ENCODE results near the gene FIP1L1. TPM values are rescaled to one million over a fixed set of nuclear protein-coding genes. Genes with fewer than 3 reads are reported as not detected.
"Not testable (repeated sequence)": the region's sequence is repeated elsewhere in the genome, so short reads cannot be mapped to it uniquely, and the experiment has no call there.

FIP1L1 gene
- total and polyA plus RNA-seq, 5 donors, result 24.8 to 33.6 (median 30.8) TPM

DNA sequence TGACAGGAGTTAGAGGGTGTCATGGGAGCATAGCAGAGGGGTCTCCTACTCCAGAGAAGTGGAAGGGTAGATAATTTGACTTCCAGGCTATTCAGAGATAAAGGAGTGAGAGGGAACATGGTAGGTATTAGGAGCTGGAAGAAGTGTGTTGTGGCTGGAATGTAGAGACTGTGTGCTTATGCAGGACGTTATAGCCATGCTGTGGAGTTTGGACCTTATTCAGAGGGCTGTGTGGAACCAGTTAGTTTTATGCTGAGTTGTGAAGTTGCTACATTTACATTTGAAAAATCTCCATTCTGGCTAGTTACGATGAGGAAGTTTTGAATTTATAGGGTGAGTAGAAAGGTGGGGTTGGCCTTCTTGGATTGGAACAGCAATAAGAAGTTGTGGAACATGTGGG lies 67.5 kb downstream of the FIP1L1 start:
- 95% methylated on average over 2 of the region's 2 CpGs for WGBS
- no peak overlapping the region for H3K4me3 ChIP-seq (ENCODE audit: low read length)
- DNase-seq, result no peak
- no peak overlapping the region for H3K27ac ChIP-seq (ENCODE audit: low read length)
- H3K27me3 ChIP-seq (ENCODE audit: control insufficient read depth, insufficient read depth), result no peaks in the 10 kb centered on the region
- no peaks in the 10 kb centered on the region for H3K4me1 ChIP-seq (ENCODE audit: control insufficient read depth, insufficient read depth, low read length)
- intact Hi-C loops (cut with DNase I), result no loop called here
- no peaks in the 10 kb centered on the region for H3K9me3 ChIP-seq (ENCODE audit: control insufficient read depth, low read length)
- ATAC-seq, result no peak

DNA sequence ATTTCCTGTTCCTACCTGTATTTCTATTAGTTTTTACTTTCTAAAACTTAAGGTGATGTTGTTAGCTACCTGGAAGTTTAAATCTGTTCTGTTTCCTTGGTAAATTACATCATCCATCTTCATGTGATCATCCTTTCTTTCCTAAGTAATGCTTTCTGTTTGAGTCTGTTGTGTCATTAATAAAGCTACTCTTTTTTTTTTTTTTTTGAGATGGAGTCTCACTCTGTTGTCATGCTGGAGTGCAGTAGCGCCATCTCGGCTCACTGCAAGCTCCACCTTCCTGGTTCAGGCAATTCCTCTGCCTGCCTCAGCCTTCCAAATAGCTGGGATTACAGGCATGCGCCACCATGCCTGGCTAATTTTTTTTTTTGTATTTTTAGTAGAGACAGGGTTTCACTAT lies 73.3 kb downstream of the FIP1L1 start:
- intact Hi-C loops (cut with DNase I), result no loop called here
- no peak overlapping the region for H3K4me3 ChIP-seq (ENCODE audit: low read length)
- no peaks in the 10 kb centered on the region for H3K4me1 ChIP-seq (ENCODE audit: control insufficient read depth, insufficient read depth, low read length)
- H3K27me3 ChIP-seq (ENCODE audit: control insufficient read depth, insufficient read depth), result no peaks in the 10 kb centered on the region
- ATAC-seq (no peak), DNase-seq (no peak)
- no peak overlapping the region for H3K27ac ChIP-seq (ENCODE audit: low read length)
- WGBS, result 91% methylated on average over 3 of the region's 3 CpGs
- no peaks in the 10 kb centered on the region for H3K9me3 ChIP-seq (ENCODE audit: control insufficient read depth, low read length)

DNA sequence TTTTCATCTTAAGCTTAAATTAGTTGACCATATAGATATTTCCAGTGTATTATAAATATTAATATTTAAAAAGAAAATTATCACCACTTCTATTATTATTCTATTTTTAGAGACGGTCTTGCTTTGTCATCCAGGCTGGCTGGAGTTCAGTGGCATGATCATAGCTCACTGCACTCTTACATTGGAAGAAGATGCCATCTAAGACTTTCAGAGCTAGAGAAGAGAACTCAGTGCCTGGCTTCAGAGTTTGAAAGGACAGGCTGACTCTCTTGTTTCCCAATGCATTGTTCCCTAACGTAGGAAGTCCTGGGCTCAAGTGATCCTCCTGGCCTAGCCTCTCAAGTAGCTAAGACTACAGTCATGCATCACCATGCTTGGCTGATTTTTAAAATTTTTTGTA lies 75.9 kb downstream of the FIP1L1 start:
- ATAC-seq (no peak), DNase-seq (no peak)
- intact Hi-C loops (cut with DNase I), result no loop called here
- WGBS, result 79% methylated on average over 2 of the region's 2 CpGs
- Histone ChIP-seq H3K4me3 (ENCODE audit: low read length) (no peak overlapping the region), H3K9me3 (ENCODE audit: control insufficient read depth, low read length) (no peaks in the 10 kb centered on the region), H3K4me1 (ENCODE audit: control insufficient read depth, insufficient read depth, low read length) (no peaks in the 10 kb centered on the region), H3K27me3 (ENCODE audit: control insufficient read depth, insufficient read depth) (no peaks in the 10 kb centered on the region), H3K27ac (ENCODE audit: low read length) (no peak overlapping the region)

DNA sequence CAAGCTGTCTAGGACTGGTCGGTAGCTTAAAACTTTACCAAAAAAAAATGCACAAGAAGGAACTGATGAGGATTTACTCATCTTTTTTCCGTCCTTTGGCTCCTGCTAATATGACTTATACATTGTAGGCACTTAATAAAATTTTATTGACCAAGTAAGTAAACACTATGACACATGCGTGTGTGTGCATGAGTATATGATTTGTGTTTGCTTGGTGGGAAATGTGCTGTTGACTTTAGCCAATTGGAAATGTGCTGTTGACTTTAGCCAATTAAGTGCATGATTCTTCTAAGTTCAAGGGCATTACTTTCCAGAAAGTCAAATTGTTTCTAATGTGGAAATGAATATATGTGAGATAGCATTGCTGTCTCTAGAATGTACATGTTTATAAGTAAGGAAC lies 78.3 kb downstream of the FIP1L1 start:
- intact Hi-C loops (cut with DNase I), result no loop called here
- DNase-seq, result no peak
- Histone ChIP-seq H3K27me3 (ENCODE audit: control insufficient read depth, insufficient read depth) (no peaks in the 10 kb centered on the region), H3K4me3 (ENCODE audit: low read length) (no peak overlapping the region), H3K9me3 (ENCODE audit: control insufficient read depth, low read length) (no peaks in the 10 kb centered on the region), H3K27ac (ENCODE audit: low read length) (no peak overlapping the region), H3K4me1 (ENCODE audit: control insufficient read depth, insufficient read depth, low read length) (peaks cover 1% of the 10 kb centered on the region)
- no peak for ATAC-seq
- 96% methylated on average over 3 of the region's 3 CpGs for WGBS

DNA sequence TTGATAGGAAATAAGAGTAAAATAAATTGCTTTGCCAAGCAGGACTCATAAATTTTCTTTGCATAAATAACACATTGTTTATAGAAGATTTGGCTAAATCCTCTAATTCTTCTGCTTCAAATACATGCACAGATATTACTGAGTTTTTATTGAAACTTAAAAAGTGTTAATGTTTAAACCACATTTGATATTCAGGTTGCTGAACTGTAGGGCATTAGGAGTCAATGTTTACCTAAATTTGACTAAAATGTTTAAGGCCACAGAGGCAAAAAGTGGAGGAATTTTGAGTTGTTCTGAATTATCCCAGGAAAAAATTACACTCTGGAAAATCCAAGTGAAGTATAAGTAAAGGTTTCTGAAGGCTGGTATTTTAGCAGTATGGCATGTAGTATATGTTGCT lies 78.7 kb downstream of the FIP1L1 start:
- intact Hi-C loops (cut with DNase I), result no loop called here
- no peak for ATAC-seq
- Histone ChIP-seq H3K9me3 (ENCODE audit: control insufficient read depth, low read length) (no peaks in the 10 kb centered on the region), H3K27me3 (ENCODE audit: control insufficient read depth, insufficient read depth) (no peaks in the 10 kb centered on the region), H3K4me1 (ENCODE audit: control insufficient read depth, insufficient read depth, low read length) (peaks cover 1% of the 10 kb centered on the region), H3K4me3 (ENCODE audit: low read length) (no peak overlapping the region), H3K27ac (ENCODE audit: low read length) (no peak overlapping the region)
- no peak for DNase-seq

DNA sequence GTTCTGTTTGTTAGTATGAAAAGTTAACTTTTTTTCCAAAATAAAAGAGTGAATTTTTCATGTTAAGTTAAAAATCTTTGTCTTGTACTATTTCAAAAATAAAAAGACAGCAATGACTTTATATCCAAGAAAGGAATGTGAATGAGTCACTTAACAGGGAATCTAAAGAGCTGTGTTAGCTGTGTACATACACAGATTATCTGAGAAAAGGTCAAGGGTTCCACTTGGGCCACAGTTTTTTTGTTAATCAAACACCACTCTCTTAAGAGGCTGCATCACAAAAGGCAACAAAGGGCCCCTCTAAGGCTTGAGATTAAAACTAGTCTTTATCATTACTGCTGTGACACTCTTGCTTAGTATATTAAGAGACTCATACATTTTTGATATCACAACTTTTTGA lies 82.1 kb downstream of the FIP1L1 start:
- peaks cover 1% of the 10 kb centered on the region for H3K4me1 ChIP-seq (ENCODE audit: control insufficient read depth, insufficient read depth, low read length)
- ATAC-seq (no peak), DNase-seq (no peak)
- H3K27me3 ChIP-seq (ENCODE audit: control insufficient read depth, insufficient read depth), result no peaks in the 10 kb centered on the region
- no peaks in the 10 kb centered on the region for H3K9me3 ChIP-seq (ENCODE audit: control insufficient read depth, low read length)
- intact Hi-C loops (cut with DNase I), result no loop called here
- no peak overlapping the region for H3K27ac ChIP-seq (ENCODE audit: low read length)
- H3K4me3 ChIP-seq (ENCODE audit: low read length), result no peak overlapping the region

DNA sequence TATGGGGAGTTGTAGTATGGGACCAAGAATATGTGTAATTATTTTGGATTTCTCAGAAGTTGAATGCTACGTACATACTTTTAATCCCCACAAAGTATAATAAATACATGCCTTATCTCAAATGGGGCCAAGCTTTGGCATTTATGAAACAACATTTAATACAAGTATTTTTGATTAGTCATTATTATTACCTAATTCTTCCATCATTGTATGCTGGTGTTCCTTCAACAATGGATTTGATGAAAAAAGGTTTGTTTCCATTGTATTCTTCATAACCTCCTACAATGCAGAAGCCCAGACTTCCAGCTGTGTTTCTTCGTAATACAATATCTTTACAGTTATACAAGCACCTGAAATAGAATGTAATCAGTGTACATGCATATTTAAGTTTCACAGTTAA lies 83.8 kb downstream of the FIP1L1 start:
- no peaks in the 10 kb centered on the region for H3K27me3 ChIP-seq (ENCODE audit: control insufficient read depth, insufficient read depth)
- H3K9me3 ChIP-seq (ENCODE audit: control insufficient read depth, low read length), result no peaks in the 10 kb centered on the region
- no peak for DNase-seq
- H3K27ac ChIP-seq (ENCODE audit: low read length), result no peak overlapping the region
- intact Hi-C loops (cut with DNase I), result no loop called here
- ATAC-seq, result no peak
- H3K4me1 ChIP-seq (ENCODE audit: control insufficient read depth, insufficient read depth, low read length), result peaks cover 1% of the 10 kb centered on the region
- no peak overlapping the region for H3K4me3 ChIP-seq (ENCODE audit: low read length)
- WGBS, result 95% methylated on average over 2 of the region's 2 CpGs

DNA sequence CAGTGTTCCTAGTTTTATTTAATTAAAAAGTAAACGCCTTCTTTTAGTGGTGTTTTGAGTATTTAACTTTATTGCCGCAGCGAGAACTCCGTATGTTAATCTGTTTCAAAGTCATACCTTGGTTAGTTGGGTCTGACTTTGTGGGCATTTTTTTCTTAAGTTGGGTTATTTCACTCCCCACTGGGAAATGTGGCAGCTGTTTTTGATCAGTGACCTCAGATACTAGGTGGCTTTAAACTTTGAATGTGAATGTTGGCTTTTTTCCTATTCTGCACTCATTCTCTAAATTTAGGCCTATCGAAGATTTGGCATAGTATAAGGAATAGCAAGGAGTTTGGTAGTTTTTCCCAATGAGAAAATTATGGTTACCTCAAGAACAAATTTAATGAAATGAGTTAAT lies 85.9 kb downstream of the FIP1L1 start:
- no peak overlapping the region for H3K27ac ChIP-seq (ENCODE audit: low read length)
- no peaks in the 10 kb centered on the region for H3K27me3 ChIP-seq (ENCODE audit: control insufficient read depth, insufficient read depth)
- DNase-seq (no peak), ATAC-seq (no peak)
- intact Hi-C loops (cut with DNase I), result no loop called here
- peaks cover 1% of the 10 kb centered on the region for H3K4me1 ChIP-seq (ENCODE audit: control insufficient read depth, insufficient read depth, low read length)
- no peak overlapping the region for H3K4me3 ChIP-seq (ENCODE audit: low read length)
- WGBS, result 91% methylated on average over 5 of the region's 5 CpGs
- H3K9me3 ChIP-seq (ENCODE audit: control insufficient read depth, low read length), result no peaks in the 10 kb centered on the region

DNA sequence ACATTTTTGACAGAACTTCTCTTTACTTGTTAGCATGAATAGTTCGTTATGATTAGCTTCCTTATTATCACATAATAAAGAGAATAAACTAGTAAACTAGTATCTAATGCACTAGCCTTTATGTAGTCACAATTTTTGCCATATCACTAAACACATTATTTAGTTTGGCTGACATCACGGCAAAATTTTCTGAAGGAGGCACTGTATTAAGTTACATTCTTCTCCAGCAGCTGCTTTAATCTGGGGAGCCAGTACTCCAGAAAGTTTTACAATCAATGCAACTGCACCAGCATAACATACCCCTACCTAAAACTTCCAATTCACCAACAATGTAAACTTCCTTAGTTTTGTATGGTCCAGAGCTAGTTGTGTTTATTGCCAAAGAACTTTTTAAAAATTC lies 87.8 kb downstream of the FIP1L1 start:
- Histone ChIP-seq H3K9me3 (ENCODE audit: control insufficient read depth, low read length) (no peaks in the 10 kb centered on the region), H3K27me3 (ENCODE audit: control insufficient read depth, insufficient read depth) (no peaks in the 10 kb centered on the region), H3K4me3 (ENCODE audit: low read length) (no peak overlapping the region), H3K27ac (ENCODE audit: low read length) (no peak overlapping the region), H3K4me1 (ENCODE audit: control insufficient read depth, insufficient read depth, low read length) (no peaks in the 10 kb centered on the region)
- ATAC-seq, result no peak
- DNase-seq, result no peak
- WGBS, result 62% methylated on average over 2 of the region's 2 CpGs
- intact Hi-C loops (cut with DNase I), result no loop called here

DNA sequence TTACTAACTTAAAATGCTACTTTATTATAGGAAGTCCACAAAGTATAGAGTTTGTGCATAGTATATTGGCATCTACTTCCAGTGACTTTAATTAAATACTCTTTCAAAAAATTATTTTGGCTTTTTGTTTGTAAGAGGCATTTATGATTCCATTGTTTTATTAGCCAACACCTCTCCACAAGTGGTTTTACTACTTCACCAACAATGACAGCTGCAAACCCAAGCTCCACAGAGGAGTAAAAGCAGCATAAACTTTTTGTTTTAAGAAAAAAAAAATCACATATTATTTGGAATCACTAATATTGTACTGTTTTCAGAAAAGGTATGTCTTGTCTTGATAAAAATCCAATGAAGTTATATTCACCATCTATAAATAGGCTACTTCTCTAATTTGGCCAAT lies 88.5 kb downstream of the FIP1L1 start:
- ATAC-seq, result no peak
- Histone ChIP-seq H3K4me1 (ENCODE audit: control insufficient read depth, insufficient read depth, low read length) (no peaks in the 10 kb centered on the region), H3K27ac (ENCODE audit: low read length) (no peak overlapping the region), H3K9me3 (ENCODE audit: control insufficient read depth, low read length) (no peaks in the 10 kb centered on the region), H3K27me3 (ENCODE audit: control insufficient read depth, insufficient read depth) (no peaks in the 10 kb centered on the region), H3K4me3 (ENCODE audit: low read length) (no peak overlapping the region)
- intact Hi-C loops (cut with DNase I), result no loop called here
- no peak for DNase-seq

DNA sequence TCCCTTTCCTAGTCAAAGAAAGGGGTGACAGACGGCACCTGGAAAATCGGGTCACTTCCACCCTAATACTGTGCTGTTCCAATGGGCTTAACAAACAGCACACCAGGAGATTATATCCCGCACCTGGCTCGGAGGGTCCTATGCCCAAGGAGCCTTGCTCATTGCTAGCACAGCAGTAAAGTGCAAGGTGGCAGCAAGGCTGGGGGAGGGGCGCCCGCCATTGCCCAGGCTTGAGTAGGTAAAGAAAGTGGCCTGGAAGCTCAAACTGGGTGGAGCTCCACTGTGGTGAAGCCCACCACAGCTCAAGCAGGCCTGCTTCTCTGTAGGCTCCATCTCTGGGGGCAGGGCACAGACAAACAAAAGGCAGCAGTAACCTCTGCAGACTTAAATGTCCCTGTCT lies 89.1 kb downstream of the FIP1L1 start:
- ATAC-seq; H3K9me3 ChIP-seq (ENCODE audit: control insufficient read depth, low read length); H3K27me3 ChIP-seq (ENCODE audit: control insufficient read depth, insufficient read depth); H3K27ac ChIP-seq (ENCODE audit: low read length); H3K4me1 ChIP-seq (ENCODE audit: control insufficient read depth, insufficient read depth, low read length); H3K4me3 ChIP-seq (ENCODE audit: low read length); intact Hi-C loops (cut with DNase I): not testable (repeated sequence)
- peak in 1 of 3 donors; percentile 42 for DNase-seq
- WGBS, result 100% methylated on average over 6 of the region's 6 CpGs

DNA sequence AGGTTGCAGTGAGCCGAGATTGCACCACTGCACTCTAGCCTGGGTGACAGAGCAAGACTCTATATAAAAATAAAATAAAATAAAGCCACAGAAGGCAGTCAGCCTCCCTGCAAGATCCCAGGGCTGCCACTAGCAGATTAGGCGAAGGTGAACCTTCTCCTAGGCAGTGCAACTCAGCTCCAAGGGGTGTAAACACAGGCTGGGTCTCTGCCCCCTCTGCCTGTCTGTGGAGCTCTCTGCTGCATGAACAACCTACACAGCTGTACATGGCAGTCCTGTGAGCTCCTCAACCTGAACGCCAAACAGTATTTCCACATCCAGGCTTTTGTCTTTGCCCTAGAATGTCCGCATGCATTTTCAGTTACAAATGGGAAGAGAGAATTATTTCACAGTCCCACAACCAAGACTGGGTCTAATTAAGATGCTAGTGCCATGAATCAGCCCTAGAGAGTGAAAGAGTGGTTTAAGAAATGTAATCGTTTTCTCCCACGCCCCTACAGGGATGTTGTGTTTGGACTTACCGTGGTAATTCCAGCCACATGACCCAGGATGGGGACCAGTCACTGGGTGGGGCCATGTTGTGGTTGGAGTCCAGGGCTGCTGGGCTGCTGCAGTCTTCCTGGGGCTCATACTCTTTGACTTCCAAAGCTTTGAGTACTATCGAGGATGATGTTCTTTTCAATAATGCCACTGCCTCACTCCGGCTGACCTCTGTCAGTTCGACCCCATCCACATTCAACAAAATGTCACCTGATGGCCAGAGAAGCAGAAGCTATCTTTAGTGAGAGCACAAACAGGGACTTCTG lies 99.0 kb downstream of the FIP1L1 start:
- H3K4me3 ChIP-seq (ENCODE audit: low read length), result no peak overlapping the region
- no peaks in the 10 kb centered on the region for H3K4me1 ChIP-seq (ENCODE audit: control insufficient read depth, insufficient read depth, low read length)
- H3K9me3 ChIP-seq (ENCODE audit: control insufficient read depth, low read length), result no peaks in the 10 kb centered on the region
- no peak overlapping the region for H3K27ac ChIP-seq (ENCODE audit: low read length)
- H3K27me3 ChIP-seq (ENCODE audit: control insufficient read depth, insufficient read depth), result no peaks in the 10 kb centered on the region
- intact Hi-C loops (cut with DNase I), result no loop called here
- 82% methylated on average over 10 of the region's 10 CpGs for WGBS
- DNase-seq (no peak), ATAC-seq (peak; percentile 40 to 73)
